Left lung (tissue), 10 donors: ENCODE measurements around the gene TSSK3. TPM values are rescaled to one million over a fixed set of nuclear protein-coding genes. Genes with fewer than 3 reads are reported as not detected.
"Not testable (repeated sequence)": the region's sequence is repeated elsewhere in the genome, so short reads cannot be mapped to it uniquely, and the experiment has no call there.

Experiments used
- ATAC-seq: fragments of 200-7000 bp; cut with Tn5 transposase; one replicate; pipeline ENCODE4 v1.9.1; 2020; ENCODE audit warnings: moderate library complexity
- DNase-seq, 4 donors: peaks; one replicate each; pipeline ENCODE4 v3.0.0-alpha.2; 2013 to 2020
- H3K27ac ChIP-seq, 2 donors: fragments of 200-600 bp; sonication (generic) in 1 of 2; one replicate each; pipeline versions ENCODE4 v1.5.0 to v1.8.0; 2020 to 2021
- H3K27me3 ChIP-seq, 2 donors: fragments of 200-600 bp; sonication (generic) in 1 of 2; one replicate each; pipeline versions ENCODE4 v1.5.0 to v1.8.0; 2020 to 2021
- H3K36me3 ChIP-seq, 2 donors: fragments of 200-600 bp; sonication (generic) in 1 of 2; one replicate each; pipeline versions ENCODE4 v1.5.0 to v1.8.0; 2020 to 2021
- H3K4me1 ChIP-seq, 2 donors: fragments of 200-600 bp; one replicate each; pipeline ENCODE4 v1.8.0; 2021
- H3K4me3 ChIP-seq, 2 donors: fragments of 200-600 bp; sonication (generic) in 1 of 2; one replicate each; pipeline versions ENCODE4 v1.5.0 to v1.8.0; 2020 to 2021; ENCODE audit warnings: mild to moderate bottlenecking in 1 of 2
- H3K9me3 ChIP-seq, 2 donors: fragments of 200-600 bp; sonication (generic) in 1 of 2; one replicate each; pipeline versions ENCODE4 v1.5.0 to v1.8.0; 2020 to 2021
- CTCF ChIP-seq, 2 donors: fragments of 200-600 bp; sonication (generic) in 1 of 2; IDR thresholded peaks; one replicate each; pipeline versions ENCODE4 v1.5.0 to v1.8.0; 2021; ENCODE audit warnings: antibody characterized with exemption in 2 of 2
- intact Hi-C, 2 donors: fragments of 100-400 bp; cut with DNase I; formaldehyde crosslinking; loops; one replicate each; pipeline versions ENCODE4 v1.11.2 to v1.14.2; 2022
- polyA plus RNA-seq, 6 donors: library from polyadenylated mRNA; unstranded; fragments of 120-200 nt; gene quantifications; one replicate each; pipeline ENCODE4 v1.2.1, GENCODE V29; 2013; ENCODE audit not compliant: insufficient read length in 6 of 6
- total RNA-seq, 2 donors: library from RNA; stranded (reverse); fragmentation: NEBNext Ultra II Directional; extraction: Animal tissue kit (Norgen Biotek cat#: 25700); gene quantifications; one replicate each; pipeline ENCODE4 v1.2.1, GENCODE V29; 2021
- donor health status: DM: no; HTN: yes; CAD: no.
- donor health status: DM: no; HTN: no; CAD: no.

Gene TSSK3
- total and polyA plus RNA-seq, 8 donors: 1.8 to 7.8 (median 4.0) TPM

DNA sequence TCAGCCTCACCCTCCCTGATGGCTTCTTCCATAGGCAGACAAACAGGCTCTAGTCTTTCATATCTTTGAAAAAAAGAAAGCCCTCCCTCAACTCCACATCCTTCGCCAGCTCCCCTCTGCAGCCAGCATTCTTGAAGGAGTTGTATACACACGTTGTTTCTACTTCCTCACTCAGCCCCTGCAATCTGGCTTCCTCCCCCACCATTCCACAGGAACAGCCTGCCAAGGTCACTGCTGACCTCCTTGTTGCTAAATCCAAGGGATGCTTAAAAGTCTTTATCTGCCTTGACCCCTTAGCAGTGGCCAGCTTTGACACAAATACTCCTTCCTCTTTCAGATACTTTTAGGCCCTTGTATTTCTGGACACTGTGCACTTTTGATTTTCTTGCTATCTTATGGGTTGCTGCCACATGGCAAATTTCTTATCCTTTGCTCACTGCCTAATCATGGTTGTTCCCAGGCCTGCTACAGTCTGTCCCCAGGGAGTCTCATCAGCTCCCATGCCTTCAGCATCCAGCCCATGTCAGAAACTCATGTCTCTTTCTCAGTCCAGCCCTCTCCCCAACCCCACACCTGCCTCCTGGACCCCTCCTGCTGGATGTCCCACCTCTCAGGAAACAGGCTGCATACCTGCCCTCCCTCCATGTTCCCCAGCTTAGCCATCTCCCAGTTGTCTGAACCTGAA, 8.3 kb upstream of the TSSK3 start:
- Histone ChIP-seq H3K9me3 (peaks cover 0 to 2% of the 10 kb centered on the region in 2 donors), H3K4me3 (no peak overlapping the region), H3K4me1 (peaks cover 28 to 51% of the 10 kb centered on the region in 2 donors), H3K27me3 (no peaks in the 10 kb centered on the region), H3K27ac (peak overlapping the region in 1 of 2 donors; percentile 93), H3K36me3 (no peaks in the 10 kb centered on the region)
- DNase-seq: peak in 1 of 4 donors; percentile 84
- TF ChIP-seq CTCF (IDR thresholded peaks at IDR 0.05): no peak
- ATAC-seq: no peak
- intact Hi-C loops: no loop called here

GRCh38 chr1:32355778-32356177, 6.6 kb upstream of the TSSK3 start:
- H3K27ac ChIP-seq, ATAC-seq, H3K9me3 ChIP-seq, H3K4me3 ChIP-seq, intact Hi-C loops, H3K27me3 ChIP-seq, DNase-seq, H3K36me3 ChIP-seq: not testable (repeated sequence)
- peaks cover 23 to 33% of the 10 kb centered on the region in 2 donors for H3K4me1 ChIP-seq

- intact Hi-C loops: no loop called here
- H3K36me3 ChIP-seq: no peaks in the 10 kb centered on the region
- no peak for DNase-seq
Observed at GRCh38 chr1:32356478-32356877, 5.9 kb upstream of the TSSK3 start.

GRCh38 chr1:32357614-32358013, 4.7 kb upstream of the TSSK3 start:
- intact Hi-C loops: no loop called here
- peaks cover 0 to 18% of the 10 kb centered on the region in 2 donors for H3K27me3 ChIP-seq
- H3K4me3 ChIP-seq: no peak overlapping the region
- H3K9me3 ChIP-seq: no peaks in the 10 kb centered on the region
- H3K36me3 ChIP-seq: no peaks in the 10 kb centered on the region
- ATAC-seq (no peak), DNase-seq (no peak)
- H3K4me1 ChIP-seq: peaks cover 25 to 32% of the 10 kb centered on the region in 2 donors
- no peak overlapping the region for H3K27ac ChIP-seq
- TF ChIP-seq CTCF (IDR thresholded peaks at IDR 0.05): no peak

More at GRCh38 chr1:32356478-32356877, 5.9 kb upstream of the TSSK3 start:
- no peak overlapping the region for H3K27ac ChIP-seq
- no peaks in the 10 kb centered on the region for H3K9me3 ChIP-seq
- TF ChIP-seq CTCF (IDR thresholded peaks at IDR 0.05): no peak
- H3K4me3 ChIP-seq: no peak overlapping the region
- peaks cover 0 to 6% of the 10 kb centered on the region in 2 donors for H3K27me3 ChIP-seq
- H3K4me1 ChIP-seq: peaks cover 23 to 33% of the 10 kb centered on the region in 2 donors
- no peak for ATAC-seq

GRCh38 chr1:32358435-32358834, 3.9 kb upstream of the TSSK3 start:
- DNase-seq (no peak), ATAC-seq (no peak)
- Histone ChIP-seq H3K9me3 (no peaks in the 10 kb centered on the region), H3K4me1 (peaks cover 19 to 24% of the 10 kb centered on the region in 2 donors), H3K36me3 (peaks cover 0 to 7% of the 10 kb centered on the region in 2 donors), H3K27me3 (peaks cover 0 to 20% of the 10 kb centered on the region in 2 donors), H3K27ac (no peak overlapping the region), H3K4me3 (no peak overlapping the region)
- no peak for TF ChIP-seq CTCF (IDR thresholded peaks at IDR 0.05)
- intact Hi-C loops: no loop called here

DNA sequence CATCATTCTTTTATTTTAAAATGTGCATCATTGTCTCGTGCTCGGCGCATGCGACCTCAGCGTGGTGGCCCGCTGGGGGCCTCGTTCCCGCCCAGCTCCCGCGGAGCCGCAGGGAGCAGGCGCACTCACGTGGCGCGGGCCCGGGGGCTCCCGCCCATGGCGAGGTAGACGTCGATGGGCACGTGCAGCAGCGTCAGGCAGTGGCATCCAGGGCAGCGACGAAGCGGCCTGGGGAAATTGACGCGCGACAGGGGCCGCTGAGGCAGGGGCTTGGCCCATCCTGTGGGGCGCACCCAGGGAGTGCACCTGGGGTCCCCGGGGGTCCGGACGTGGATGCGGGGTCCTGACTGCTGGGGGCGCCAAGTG, 1.0 kb upstream of the TSSK3 start:
- Histone ChIP-seq H3K9me3 (no peaks in the 10 kb centered on the region), H3K27me3 (peaks cover 0 to 20% of the 10 kb centered on the region in 2 donors), H3K4me3 (peak overlapping the region in 1 of 2 donors; percentile 30), H3K4me1 (peaks cover 10 to 14% of the 10 kb centered on the region in 2 donors), H3K36me3 (peaks cover 0 to 34% of the 10 kb centered on the region in 2 donors), H3K27ac (no peak overlapping the region)
- TF ChIP-seq CTCF (IDR thresholded peaks at IDR 0.05): no peak
- DNase-seq (no peak), ATAC-seq (no peak)
- intact Hi-C loops: no loop called here
